B cell (primary cell): ENCODE data around the gene PSAPL1. TPM values are rescaled to one million over a fixed set of nuclear protein-coding genes. Genes with fewer than 3 reads are reported as not detected.

Experiments
- ATAC-seq: fragments of 200-7000 bp; cut with Tn5 transposase; one replicate; pipeline ENCODE4 v1.10.0; 2021; ENCODE audit warnings: low read depth, mild to moderate bottlenecking, moderate number of reproducible peaks, moderate library complexity
- CTCF ChIA-PET: fragments of 350-600 bp; sonication (Branson Sonifier 250); formaldehyde crosslinking; loops from one replicate; lab custom pipeline; 2021; ENCODE audit warnings: antibody characterized with exemption, inconsistent platforms; lab: Charles Lee
- POLR2A ChIA-PET: fragments of 350-600 bp; sonication (Branson Sonifier 250); formaldehyde crosslinking; loops from one replicate; lab custom pipeline; 2021; ENCODE audit warnings: antibody characterized with exemption; lab: Charles Lee
- DNase-seq: peaks from one replicate; pipeline ENCODE4 v3.0.0; 2013
- H2AFZ ChIP-seq: 2 replicates; pipeline ENCODE4 v1.6.1; 2012; ENCODE audit warnings: mild to moderate bottlenecking, low read depth, low read length; ENCODE audit not compliant: insufficient read depth, poor library complexity, severe bottlenecking
- H3K27ac ChIP-seq, 2 donors: 1 replicate in 1 of 2; 2 replicates in 1 of 2; pipeline ENCODE4 v1.5.1; 2012 to 2013; ENCODE audit warnings: low read length in 2 of 2, mild to moderate bottlenecking in 2 of 2, moderate library complexity in 1 of 2
- H3K27me3 ChIP-seq, 4 experiments: fragments of 200-600 bp in 1 of 4; sonication (generic) in 1 of 4; replicated peaks in 1 of 4; 1 replicate in 2 of 4; 2 replicates in 2 of 4; pipeline versions ENCODE4 v1.6.1 to v1.7.0; 2013 to 2016; ENCODE audit warnings: low read length in 3 of 4, mild to moderate bottlenecking in 2 of 4, mixed read lengths in 1 of 4, moderate library complexity in 1 of 4; ENCODE audit not compliant: insufficient read depth in 4 of 4, control insufficient read depth in 3 of 4; ENCODE audit errors: control extremely low read depth in 1 of 4
- H3K36me3 ChIP-seq, 2 experiments: replicated peaks in 1 of 2; 1 replicate in 1 of 2; 2 replicates in 1 of 2; pipeline versions ENCODE4 v1.6.1 to v1.7.1; 2013; ENCODE audit warnings: low read length in 1 of 2; ENCODE audit not compliant: insufficient read depth in 2 of 2, control insufficient read depth in 1 of 2; ENCODE audit errors: control extremely low read depth in 1 of 2, extremely low read depth in 1 of 2
- H3K4me1 ChIP-seq, 2 donors: fragments of 200-600 bp in 1 of 2; sonication (generic) in 1 of 2; 1 replicate in 1 of 2; 2 replicates in 1 of 2; pipeline versions ENCODE4 v1.5.1 to v1.6.1; 2013 to 2017; ENCODE audit warnings: low read length in 2 of 2; ENCODE audit not compliant: control insufficient read depth in 2 of 2, insufficient read depth in 2 of 2
- H3K4me2 ChIP-seq: replicated peaks from 2 replicates; pipeline ENCODE3; 2012; ENCODE audit warnings: mild to moderate bottlenecking, low read depth, low read length; ENCODE audit not compliant: poor library complexity, severe bottlenecking
- H3K4me3 ChIP-seq, 5 experiments: fragments of 200-600 bp in 1 of 5; sonication (generic) in 1 of 5; 1 replicate in 3 of 5; 2 replicates in 2 of 5; pipeline versions ENCODE4 v1.5.1 to v1.7.0; 2011 to 2016; ENCODE audit warnings: low read length in 4 of 5, mild to moderate bottlenecking in 4 of 5, low read depth in 2 of 5, control low read depth in 1 of 5, moderate library complexity in 1 of 5; ENCODE audit not compliant: insufficient read depth in 1 of 5; ENCODE audit errors: control extremely low read depth in 1 of 5, extremely low read depth in 1 of 5
- H3K79me2 ChIP-seq: fragments of 200-600 bp; sonication (generic); one replicate; pipeline ENCODE4 v1.6.0; 2016; ENCODE audit warnings: low read length; ENCODE audit not compliant: control insufficient read depth, insufficient read depth
- H3K9ac ChIP-seq: fragments of 200-600 bp; sonication (generic); 2 replicates; pipeline ENCODE4 v1.6.1; 2017; ENCODE audit warnings: mild to moderate bottlenecking, low read length, moderate library complexity
- H3K9me3 ChIP-seq, 3 donors: one replicate each; pipeline versions ENCODE4 v1.6.1 to v1.7.1; 2013; ENCODE audit warnings: low read length in 2 of 3; ENCODE audit not compliant: control insufficient read depth in 2 of 3, insufficient read depth in 1 of 3; ENCODE audit errors: control extremely low read depth in 1 of 3
- H4K20me1 ChIP-seq: 2 replicates; pipeline ENCODE4 v1.6.0; 2012; ENCODE audit warnings: mild to moderate bottlenecking, low read length; ENCODE audit not compliant: insufficient read depth, control insufficient read depth, poor library complexity, severe bottlenecking
- H3K27ac Mint-ChIP-seq: one replicate; pipeline ENCODE4 v1.8.0; 2021; ENCODE audit warnings: mixed read lengths
- H3K27me3 Mint-ChIP-seq: one replicate; pipeline ENCODE4 v1.8.0; 2021; ENCODE audit warnings: mixed read lengths
- H3K4me1 Mint-ChIP-seq: one replicate; pipeline ENCODE4 v1.8.0; 2021; ENCODE audit warnings: mixed read lengths
- H3K4me3 Mint-ChIP-seq: one replicate; pipeline ENCODE4 v1.8.0; 2021; ENCODE audit warnings: mixed read lengths
- H3K9me3 Mint-ChIP-seq: one replicate; pipeline ENCODE4 v1.8.0; 2022; ENCODE audit warnings: mixed read lengths; ENCODE audit not compliant: insufficient read depth
- EZH2 ChIP-seq: IDR thresholded peaks from 2 replicates; pipeline ENCODE4 v1.6.1; 2012; ENCODE audit warnings: borderline replicate concordance, low read depth, mild to moderate bottlenecking, moderate library complexity, low read length; ENCODE audit not compliant: insufficient read depth, poor library complexity, severe bottlenecking
- WGBS: methylation state at CpG from one replicate; pipeline ENCODE4 v1.1.5; 2013; ENCODE audit warnings: missing lambda C conversion rate; ENCODE audit not compliant: insufficient coverage; 5-methylcytosine and 5-hydroxymethylcytosine counted together
- intact Hi-C: fragments of 100-400 bp; cut with micrococcal nuclease; formaldehyde crosslinking; loops from one replicate; pipeline ENCODE4 v1.10.0; 2022
- polyA plus RNA-seq: library from polyadenylated mRNA; depleted of rRNA; stranded (reverse); fragments of >200 nt; gene quantifications from 2 replicates; pipeline ENCODE4 v1.2.3, GENCODE V29; 2012
- total RNA-seq, 2 donors: library from RNA; stranded (reverse); fragments of 120-200 nt in 1 of 2; gene quantifications; 1 replicate in 1 of 2; 2 replicates in 1 of 2; pipeline versions ENCODE4 v1.2.3 to v1.2.4, GENCODE V29; 2013 to 2022
- TF ChIP-seq, protein P1 (sequence below): fragments of 200-600 bp; IDR thresholded peaks from one replicate; pipeline ENCODE4 v1.8.0; 2022; ENCODE audit warnings: antibody characterized with exemption, mild to moderate bottlenecking

Gene PSAPL1
- total and polyA plus RNA-seq, 2 donors (not counting 1 experiment from before 2014, with no cell fraction given): not detected

DNA sequence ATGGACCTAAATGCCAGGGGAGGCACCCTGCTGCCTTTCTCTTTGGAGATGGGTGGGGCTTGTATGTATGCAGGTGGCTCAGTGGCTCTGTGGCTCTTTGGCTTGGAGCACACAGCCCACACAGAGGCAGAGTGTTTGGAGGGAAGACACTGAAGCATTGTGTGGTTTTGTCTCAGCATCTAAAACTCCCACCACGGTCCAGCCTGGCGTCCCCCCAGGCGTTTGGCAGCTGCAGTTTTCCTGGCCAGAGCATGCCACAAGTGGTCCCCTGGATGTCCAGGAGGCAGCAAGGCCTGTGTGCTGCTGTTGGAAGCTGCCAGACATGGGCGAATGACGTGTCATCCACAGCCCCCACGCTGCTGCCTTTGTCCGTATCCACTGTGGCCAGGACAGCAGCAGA lies 32.2 kb upstream of the PSAPL1 start:
- Histone ChIP-seq H2AFZ (no peak overlapping the region), H3K27me3 (no peaks in the 10 kb centered on the region), H3K4me2 (no peak overlapping the region), H3K4me3 (no peak overlapping the region), H3K4me1 (no peaks in the 10 kb centered on the region), H3K27ac (no peak overlapping the region), H3K9me3 (peaks cover 0 to 17% (median 0%) of the 10 kb centered on the region in 3 donors), H3K9ac (no peak overlapping the region), H4K20me1 (no peaks in the 10 kb centered on the region), H3K79me2 (no peaks in the 10 kb centered on the region), H3K36me3 (no peaks in the 10 kb centered on the region)
- 86% methylated on average over 7 of the region's 7 CpGs for WGBS
- CTCF ChIA-PET: no interaction called here
- intact Hi-C loops: no loop called here
- ATAC-seq (no peak), DNase-seq (no peak)
- Mint-ChIP-seq H3K4me1 (no peaks in the 10 kb centered on the region), H3K27ac (no peak overlapping the region), H3K4me3 (no peak overlapping the region), H3K9me3 (no peaks in the 10 kb centered on the region), H3K27me3 (no peaks in the 10 kb centered on the region)
- POLR2A ChIA-PET: no interaction called here
- TF ChIP-seq, protein P1, sequence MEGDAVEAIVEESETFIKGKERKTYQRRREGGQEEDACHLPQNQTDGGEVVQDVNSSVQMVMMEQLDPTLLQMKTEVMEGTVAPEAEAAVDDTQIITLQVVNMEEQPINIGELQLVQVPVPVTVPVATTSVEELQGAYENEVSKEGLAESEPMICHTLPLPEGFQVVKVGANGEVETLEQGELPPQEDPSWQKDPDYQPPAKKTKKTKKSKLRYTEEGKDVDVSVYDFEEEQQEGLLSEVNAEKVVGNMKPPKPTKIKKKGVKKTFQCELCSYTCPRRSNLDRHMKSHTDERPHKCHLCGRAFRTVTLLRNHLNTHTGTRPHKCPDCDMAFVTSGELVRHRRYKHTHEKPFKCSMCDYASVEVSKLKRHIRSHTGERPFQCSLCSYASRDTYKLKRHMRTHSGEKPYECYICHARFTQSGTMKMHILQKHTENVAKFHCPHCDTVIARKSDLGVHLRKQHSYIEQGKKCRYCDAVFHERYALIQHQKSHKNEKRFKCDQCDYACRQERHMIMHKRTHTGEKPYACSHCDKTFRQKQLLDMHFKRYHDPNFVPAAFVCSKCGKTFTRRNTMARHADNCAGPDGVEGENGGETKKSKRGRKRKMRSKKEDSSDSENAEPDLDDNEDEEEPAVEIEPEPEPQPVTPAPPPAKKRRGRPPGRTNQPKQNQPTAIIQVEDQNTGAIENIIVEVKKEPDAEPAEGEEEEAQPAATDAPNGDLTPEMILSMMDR: no peak
- TF ChIP-seq EZH2: no peak

DNA sequence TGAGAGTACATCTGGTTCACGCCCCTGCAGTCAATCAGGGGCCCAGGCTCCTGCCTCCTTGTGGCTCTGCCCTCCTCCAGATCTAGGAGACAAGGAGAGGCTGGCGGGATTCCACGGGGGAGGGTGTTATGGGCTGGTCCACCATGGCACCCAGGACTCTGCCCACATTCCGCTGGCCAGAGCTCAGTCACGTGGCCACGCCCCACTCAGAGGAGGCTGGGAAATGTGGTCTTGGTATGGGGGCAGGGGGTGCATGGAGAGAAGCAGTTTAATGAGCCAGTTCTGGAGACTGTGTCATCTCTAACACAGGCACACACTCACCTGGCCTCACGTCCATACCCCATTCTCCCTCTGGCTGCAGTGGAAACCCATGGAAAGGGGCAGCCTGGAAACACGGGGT lies 31.5 kb upstream of the PSAPL1 start:
- H3K4me2 ChIP-seq: no peak overlapping the region
- H3K27me3 ChIP-seq: no peaks in the 10 kb centered on the region
- TF ChIP-seq, protein P1: no peak
- TF ChIP-seq EZH2: no peak
- Mint-ChIP-seq H3K27ac (no peak overlapping the region), H3K4me1 (no peaks in the 10 kb centered on the region), H3K4me3 (no peak overlapping the region), H3K27me3 (peaks cover 1% of the 10 kb centered on the region), H3K9me3 (no peaks in the 10 kb centered on the region)
- no peak for ATAC-seq
- no peak for DNase-seq
- H3K4me1 ChIP-seq: no peaks in the 10 kb centered on the region
- no peak overlapping the region for H3K4me3 ChIP-seq
- ChIA-PET CTCF (no interaction called here), POLR2A (no interaction called here)
- no peaks in the 10 kb centered on the region for H3K79me2 ChIP-seq
- no peak overlapping the region for H2AFZ ChIP-seq
- no peaks in the 10 kb centered on the region for H4K20me1 ChIP-seq
- peaks cover 0 to 17% (median 0%) of the 10 kb centered on the region in 3 donors for H3K9me3 ChIP-seq
- no peak overlapping the region for H3K9ac ChIP-seq
- H3K27ac ChIP-seq: no peak overlapping the region
- intact Hi-C loops: no loop called here
- 82% methylated on average over 4 of the region's 8 CpGs for WGBS
- no peaks in the 10 kb centered on the region for H3K36me3 ChIP-seq
